ENCODE measurements around the gene NEURL1B.

The NEURL1B gene

GRCh38 chr5:172622091-172623046, 18.7 kb upstream of the NEURL1B start:
- H2BK5ac ChIP-seq (ENCODE audit: low read depth, low read length, poor library complexity, severe bottlenecking), result no peak overlapping the region
- no peaks in the 10 kb centered on the region for H3K4me1 ChIP-seq (ENCODE audit: control insufficient read depth, insufficient read depth, low read depth, low read length)
- no peak overlapping the region for H3K9ac ChIP-seq (ENCODE audit: low read length)
- H3K27me3 ChIP-seq (ENCODE audit: control insufficient read depth in 1 of 2, insufficient read depth in 1 of 2, low read length in 2 of 2), result peaks cover 71 to 89% of the 10 kb centered on the region in 2 experiments
- no peak overlapping the region for H3K23ac ChIP-seq (ENCODE audit: low read length in 2 of 2)
- H3K4me2 ChIP-seq (ENCODE audit: low read length, poor library complexity, severe bottlenecking), result no peak overlapping the region
- no peak overlapping the region for H3K27ac ChIP-seq (ENCODE audit: low read length, poor library complexity, severe bottlenecking)
- no peak overlapping the region for H3K18ac ChIP-seq (ENCODE audit: low read depth in 1 of 2, low read length in 2 of 2)
- H3K9me3 ChIP-seq (ENCODE audit: control insufficient read depth, low read length), result no peaks in the 10 kb centered on the region
- H3K4me3 ChIP-seq (ENCODE audit: insufficient read depth in 1 of 2, low read depth in 1 of 2, low read length in 2 of 2), result no peak overlapping the region
- H3K4ac ChIP-seq (ENCODE audit: low read depth in 1 of 2, low read length in 2 of 2), result no peak overlapping the region
- no peak overlapping the region for H4K91ac ChIP-seq (ENCODE audit: low read length)
- WGBS, result 82% methylated on average over 21 of the region's 22 CpGs
- no peak overlapping the region for H2AFZ ChIP-seq (ENCODE audit: low read depth, low read length)
- peak overlapping the region; percentile 57 for H2BK15ac ChIP-seq (ENCODE audit: low read depth, poor library complexity, severe bottlenecking)
- DNase-seq, result no peak
- no peak overlapping the region for H2BK120ac ChIP-seq (ENCODE audit: low read depth, low read length)
- H3K14ac ChIP-seq (ENCODE audit: low read length in 2 of 2), result no peak overlapping the region
- H2AK5ac ChIP-seq (ENCODE audit: low read length, severe bottlenecking), result no peak overlapping the region
- H3K36me3 ChIP-seq (ENCODE audit: control insufficient read depth in 1 of 2, insufficient read depth in 2 of 2, low read depth in 1 of 2, low read length in 2 of 2), result no peaks in the 10 kb centered on the region
- H3K79me1 ChIP-seq (replicated peaks; ENCODE audit: low read length, poor library complexity, severe bottlenecking), result no peaks in the 10 kb centered on the region
- H4K8ac ChIP-seq (ENCODE audit: low read length), result no peak overlapping the region
- H2BK12ac ChIP-seq (ENCODE audit: low read length in 2 of 2), result no peak overlapping the region

GRCh38 chr5:172623313-172623980, 17.6 kb upstream of the NEURL1B start:
- no peak overlapping the region for H4K8ac ChIP-seq (ENCODE audit: low read length)
- no peak overlapping the region for H2AFZ ChIP-seq (ENCODE audit: low read depth, low read length)
- H3K14ac ChIP-seq (ENCODE audit: low read length in 2 of 2), result no peak overlapping the region
- 95% methylated on average over 9 of the region's 9 CpGs for WGBS
- no peak overlapping the region for H2BK12ac ChIP-seq (ENCODE audit: low read length in 2 of 2)
- H3K4ac ChIP-seq (ENCODE audit: low read depth in 1 of 2, low read length in 2 of 2), result no peak overlapping the region
- no peak overlapping the region for H2BK5ac ChIP-seq (ENCODE audit: low read depth, low read length, poor library complexity, severe bottlenecking)
- no peak overlapping the region for H3K4me2 ChIP-seq (ENCODE audit: low read length, poor library complexity, severe bottlenecking)
- H2BK15ac ChIP-seq (ENCODE audit: low read depth, poor library complexity, severe bottlenecking), result no peak overlapping the region
- H3K36me3 ChIP-seq (ENCODE audit: control insufficient read depth in 1 of 2, insufficient read depth in 2 of 2, low read depth in 1 of 2, low read length in 2 of 2), result no peaks in the 10 kb centered on the region
- H3K23ac ChIP-seq (ENCODE audit: low read length in 2 of 2), result no peak overlapping the region
- no peaks in the 10 kb centered on the region for H3K4me1 ChIP-seq (ENCODE audit: control insufficient read depth, insufficient read depth, low read depth, low read length)
- no peaks in the 10 kb centered on the region for H3K79me1 ChIP-seq (replicated peaks; ENCODE audit: low read length, poor library complexity, severe bottlenecking)
- no peak for DNase-seq
- H3K4me3 ChIP-seq (ENCODE audit: insufficient read depth in 1 of 2, low read depth in 1 of 2, low read length in 2 of 2), result no peak overlapping the region
- H4K91ac ChIP-seq (ENCODE audit: low read length), result no peak overlapping the region
- no peak overlapping the region for H2BK120ac ChIP-seq (ENCODE audit: low read depth, low read length)
- H3K9ac ChIP-seq (ENCODE audit: low read length), result no peak overlapping the region
- H3K27me3 ChIP-seq (ENCODE audit: control insufficient read depth in 1 of 2, insufficient read depth in 1 of 2, low read length in 2 of 2), result peaks cover 69 to 92% of the 10 kb centered on the region in 2 experiments
- H3K18ac ChIP-seq (ENCODE audit: low read depth in 1 of 2, low read length in 2 of 2), result no peak overlapping the region
- H2AK5ac ChIP-seq (ENCODE audit: low read length, severe bottlenecking), result no peak overlapping the region
- no peak overlapping the region for H3K27ac ChIP-seq (ENCODE audit: low read length, poor library complexity, severe bottlenecking)
- H3K9me3 ChIP-seq (ENCODE audit: control insufficient read depth, low read length), result no peaks in the 10 kb centered on the region

GRCh38 chr5:172624083-172624995, 16.7 kb upstream of the NEURL1B start:
- peaks cover 65 to 88% of the 10 kb centered on the region in 2 experiments for H3K27me3 ChIP-seq (ENCODE audit: control insufficient read depth in 1 of 2, insufficient read depth in 1 of 2, low read length in 2 of 2)
- DNase-seq, result no peak
- no peak overlapping the region for H3K4ac ChIP-seq (ENCODE audit: low read depth in 1 of 2, low read length in 2 of 2)
- H2BK5ac ChIP-seq (ENCODE audit: low read depth, low read length, poor library complexity, severe bottlenecking), result no peak overlapping the region
- no peaks in the 10 kb centered on the region for H3K9me3 ChIP-seq (ENCODE audit: control insufficient read depth, low read length)
- no peak overlapping the region for H4K8ac ChIP-seq (ENCODE audit: low read length)
- WGBS, result 73% methylated on average over 17 of the region's 17 CpGs
- no peak overlapping the region for H3K4me2 ChIP-seq (ENCODE audit: low read length, poor library complexity, severe bottlenecking)
- no peak overlapping the region for H3K23ac ChIP-seq (ENCODE audit: low read length in 2 of 2)
- H3K36me3 ChIP-seq (ENCODE audit: control insufficient read depth in 1 of 2, insufficient read depth in 2 of 2, low read depth in 1 of 2, low read length in 2 of 2), result no peaks in the 10 kb centered on the region
- H2BK12ac ChIP-seq (ENCODE audit: low read length in 2 of 2), result no peak overlapping the region
- H2AFZ ChIP-seq (ENCODE audit: low read depth, low read length), result no peak overlapping the region
- H3K18ac ChIP-seq (ENCODE audit: low read depth in 1 of 2, low read length in 2 of 2), result no peak overlapping the region
- H2AK5ac ChIP-seq (ENCODE audit: low read length, severe bottlenecking), result no peak overlapping the region
- H3K27ac ChIP-seq (ENCODE audit: low read length, poor library complexity, severe bottlenecking), result no peak overlapping the region
- peak overlapping the region in 1 of 2 experiments; percentile 69 for H3K14ac ChIP-seq (ENCODE audit: low read length in 2 of 2)
- H2BK120ac ChIP-seq (ENCODE audit: low read depth, low read length), result no peak overlapping the region
- no peak overlapping the region for H4K91ac ChIP-seq (ENCODE audit: low read length)
- no peaks in the 10 kb centered on the region for H3K4me1 ChIP-seq (ENCODE audit: control insufficient read depth, insufficient read depth, low read depth, low read length)
- no peak overlapping the region for H2BK15ac ChIP-seq (ENCODE audit: low read depth, poor library complexity, severe bottlenecking)
- H3K4me3 ChIP-seq (ENCODE audit: insufficient read depth in 1 of 2, low read depth in 1 of 2, low read length in 2 of 2), result no peak overlapping the region
- H3K9ac ChIP-seq (ENCODE audit: low read length), result no peak overlapping the region
- no peaks in the 10 kb centered on the region for H3K79me1 ChIP-seq (replicated peaks; ENCODE audit: low read length, poor library complexity, severe bottlenecking)

Data from mesenchymal stem cell (in vitro differentiated cells and primary cell).